HepG2 (cell line): Measurements from ENCODE around the gene CATSPERE. TPM values are rescaled to one million over a fixed set of nuclear protein-coding genes. Genes with fewer than 3 reads are reported as not detected.

Experiments
- AKAP8 ChIP-seq: sonication (generic); formaldehyde crosslinking; IDR thresholded peaks from 2 replicates; pipeline ENCODE4 v1.5.1; 2020; ENCODE audit warnings: mild to moderate bottlenecking, missing genetic modification reagents
- BHLHE40 ChIP-seq: IDR thresholded peaks from 2 replicates; pipeline ENCODE4 v1.6.1; 2011; ENCODE audit warnings: low read length, improper control_type of control experiment
- CCDC6 ChIP-seq: sonication (generic); formaldehyde crosslinking; IDR thresholded peaks from 2 replicates; pipeline ENCODE4 v1.8.1; 2022; ENCODE audit warnings: mild to moderate bottlenecking, missing genetic modification reagents, moderate library complexity
- FOXA1 ChIP-seq, 2 experiments: fragments of 450-650 bp in 1 of 2; sonication (generic) in 1 of 2; formaldehyde crosslinking in 1 of 2; IDR thresholded peaks; 2 replicates each; pipeline versions ENCODE4 v1.4.0 to v1.6.1; 2016 to 2020; ENCODE audit warnings: missing genetic modification reagents in 1 of 2
- FOXA3 ChIP-seq: IDR thresholded peaks from 2 replicates; pipeline ENCODE4 v1.6.1; 2016; ENCODE audit warnings: missing genetic modification reagents, missing compliant biosample characterization
- FOXO1 ChIP-seq: sonication (generic); formaldehyde crosslinking; IDR thresholded peaks from 2 replicates; pipeline ENCODE4 v1.4.0; 2020; ENCODE audit warnings: missing genetic modification reagents
- FOXP1 ChIP-seq, 2 experiments: fragments of 450-650 bp in 1 of 2; IDR thresholded peaks; 2 replicates each; pipeline ENCODE4 v1.6.1; 2017 to 2018; ENCODE audit warnings: antibody characterized with exemption in 1 of 2
- HOXA5 ChIP-seq: sonication (generic); formaldehyde crosslinking; IDR thresholded peaks from 2 replicates; pipeline ENCODE4 v1.4.0; 2020; ENCODE audit warnings: missing genetic modification reagents
- IRX3 ChIP-seq: sonication (generic); formaldehyde crosslinking; IDR thresholded peaks from 2 replicates; pipeline ENCODE4 v1.8.1; 2023; ENCODE audit warnings: mild to moderate bottlenecking, low read depth, missing genetic modification reagents, borderline replicate concordance
- SAP130 ChIP-seq: IDR thresholded peaks from 2 replicates; pipeline ENCODE4 v1.6.1; 2016; ENCODE audit warnings: low read depth
- SIN3B ChIP-seq: fragments of 150-350 bp; IDR thresholded peaks from 2 replicates; pipeline ENCODE4 v1.6.1; 2014; ENCODE audit warnings: low read length
- SMC3 ChIP-seq: IDR thresholded peaks from 2 replicates; pipeline ENCODE4 v1.6.1; 2011; ENCODE audit warnings: low read length, improper control_type of control experiment
- SOX5 ChIP-seq: IDR thresholded peaks from 2 replicates; pipeline ENCODE4 v1.6.1; 2016; ENCODE audit warnings: borderline replicate concordance
- ZNF263 ChIP-seq: sonication (generic); formaldehyde crosslinking; IDR thresholded peaks from 2 replicates; pipeline ENCODE4 v1.4.0; 2020; ENCODE audit warnings: missing genetic modification reagents
- ZNF383 ChIP-seq: sonication (generic); formaldehyde crosslinking; IDR thresholded peaks from 2 replicates; pipeline ENCODE4 v1.4.0; 2020; ENCODE audit warnings: missing genetic modification reagents, mild to moderate bottlenecking, borderline replicate concordance
- ZNF543 ChIP-seq: sonication (generic); formaldehyde crosslinking; IDR thresholded peaks from 2 replicates; pipeline ENCODE4 v1.4.0; 2020; ENCODE audit warnings: mild to moderate bottlenecking, missing genetic modification reagents
- ZNF879 ChIP-seq: sonication (generic); formaldehyde crosslinking; IDR thresholded peaks from 2 replicates; pipeline ENCODE4 v1.8.1; 2023; ENCODE audit warnings: missing genetic modification reagents
- polyA plus RNA-seq, 8 experiments: library from polyadenylated mRNA; depleted of rRNA in 3 of 8; stranded (reverse) in 7 of 8; unstranded in 1 of 8; fragments of >200 nt; fragmentation: Illumina TruSeq in 4 of 8; extraction: Trizol in 4 of 8; gene quantifications; 2 replicates each; pipeline versions ENCODE4 v1.2.1 to v1.2.3, GENCODE V29; 2011 to 2016; ENCODE audit warnings: low read depth in 4 of 8, missing spikeins in 1 of 8, mixed read lengths in 1 of 8; ENCODE audit not compliant: insufficient read depth in 1 of 8
- total RNA-seq, 5 experiments: library from RNA; depleted of rRNA; stranded (reverse); fragments of >200 nt; fragmentation: Illumina TruSeq; extraction: Trizol; gene quantifications; 2 replicates each; pipeline ENCODE4 v1.2.3, GENCODE V29; 2016; ENCODE audit warnings: low read depth in 1 of 5
- TF ChIP-seq, protein P1 (sequence below): sonication (generic); formaldehyde crosslinking; conservative IDR thresholded peaks from 2 replicates; pipeline ENCODE4 v1.4.0; 2020; ENCODE audit warnings: missing genetic modification reagents
- TF ChIP-seq, protein P2 (sequence below): sonication (generic); formaldehyde crosslinking; IDR thresholded peaks from 2 replicates; pipeline ENCODE4 v1.8.1; 2023; ENCODE audit warnings: mild to moderate bottlenecking, missing genetic modification reagents, borderline replicate concordance
- TF ChIP-seq, protein P3 (sequence below): sonication (generic); formaldehyde crosslinking; IDR thresholded peaks from 2 replicates; pipeline ENCODE4 v1.4.0; 2020; ENCODE audit warnings: missing genetic modification reagents

The CATSPERE gene
- total and polyA plus RNA-seq, 2 of the 13 experiments (the other 11 are each of a cell fraction or from before 2014, with no cell fraction given), result 0.34 to 0.51 TPM

DNA sequence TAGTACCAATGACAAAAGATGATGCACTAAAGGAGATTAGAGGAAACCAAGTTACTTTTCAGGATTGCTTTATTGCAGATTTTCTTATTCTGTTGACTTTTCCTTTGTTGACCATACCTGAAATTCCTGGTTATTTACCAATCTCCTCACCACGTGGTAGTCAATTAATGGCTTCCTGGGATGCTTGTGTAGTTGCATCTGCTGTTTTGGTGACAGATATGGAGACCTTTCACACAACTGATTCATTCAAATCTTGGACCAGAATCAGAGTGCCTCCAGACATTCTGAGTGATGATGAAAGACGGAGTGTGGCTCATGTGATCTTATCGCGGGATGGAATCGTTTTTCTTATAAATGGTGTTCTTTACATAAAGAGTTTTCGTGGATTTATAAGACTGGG is 91.3 kb downstream of the CATSPERE start (continued):
- TF ChIP-seq, protein P1, sequence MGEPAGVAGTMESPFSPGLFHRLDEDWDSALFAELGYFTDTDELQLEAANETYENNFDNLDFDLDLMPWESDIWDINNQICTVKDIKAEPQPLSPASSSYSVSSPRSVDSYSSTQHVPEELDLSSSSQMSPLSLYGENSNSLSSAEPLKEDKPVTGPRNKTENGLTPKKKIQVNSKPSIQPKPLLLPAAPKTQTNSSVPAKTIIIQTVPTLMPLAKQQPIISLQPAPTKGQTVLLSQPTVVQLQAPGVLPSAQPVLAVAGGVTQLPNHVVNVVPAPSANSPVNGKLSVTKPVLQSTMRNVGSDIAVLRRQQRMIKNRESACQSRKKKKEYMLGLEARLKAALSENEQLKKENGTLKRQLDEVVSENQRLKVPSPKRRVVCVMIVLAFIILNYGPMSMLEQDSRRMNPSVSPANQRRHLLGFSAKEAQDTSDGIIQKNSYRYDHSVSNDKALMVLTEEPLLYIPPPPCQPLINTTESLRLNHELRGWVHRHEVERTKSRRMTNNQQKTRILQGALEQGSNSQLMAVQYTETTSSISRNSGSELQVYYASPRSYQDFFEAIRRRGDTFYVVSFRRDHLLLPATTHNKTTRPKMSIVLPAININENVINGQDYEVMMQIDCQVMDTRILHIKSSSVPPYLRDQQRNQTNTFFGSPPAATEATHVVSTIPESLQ (CRISPR knock-in tag), result no peak
- TF ChIP-seq, protein P2, sequence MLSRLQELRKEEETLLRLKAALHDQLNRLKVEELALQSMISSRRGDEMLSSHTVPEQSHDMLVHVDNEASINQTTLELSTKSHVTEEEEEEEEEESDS (CRISPR knock-in tag), result no peak
- TF ChIP-seq HOXA5 (CRISPR knock-in tag), result no peak
- TF ChIP-seq ZNF383 (CRISPR knock-in tag), result no peak
- TF ChIP-seq SAP130 (CRISPR knock-in tag), result 0 out of 2 replicates have a peak, but pooled peaks have one; percentile 30
- TF ChIP-seq AKAP8 (CRISPR knock-in tag), result no peak
- no peak for TF ChIP-seq ZNF263
- no peak for TF ChIP-seq SMC3
- TF ChIP-seq ZNF879 (CRISPR knock-in tag), result no peak
- TF ChIP-seq FOXA1 (IDR thresholded peaks at IDR 0.05), result 0 out of 2 replicates have a peak, but pooled peaks have one; percentile 41
- no peak for TF ChIP-seq FOXA1 (CRISPR knock-in tag; IDR thresholded peaks at IDR 0.05)
- TF ChIP-seq, protein P3, sequence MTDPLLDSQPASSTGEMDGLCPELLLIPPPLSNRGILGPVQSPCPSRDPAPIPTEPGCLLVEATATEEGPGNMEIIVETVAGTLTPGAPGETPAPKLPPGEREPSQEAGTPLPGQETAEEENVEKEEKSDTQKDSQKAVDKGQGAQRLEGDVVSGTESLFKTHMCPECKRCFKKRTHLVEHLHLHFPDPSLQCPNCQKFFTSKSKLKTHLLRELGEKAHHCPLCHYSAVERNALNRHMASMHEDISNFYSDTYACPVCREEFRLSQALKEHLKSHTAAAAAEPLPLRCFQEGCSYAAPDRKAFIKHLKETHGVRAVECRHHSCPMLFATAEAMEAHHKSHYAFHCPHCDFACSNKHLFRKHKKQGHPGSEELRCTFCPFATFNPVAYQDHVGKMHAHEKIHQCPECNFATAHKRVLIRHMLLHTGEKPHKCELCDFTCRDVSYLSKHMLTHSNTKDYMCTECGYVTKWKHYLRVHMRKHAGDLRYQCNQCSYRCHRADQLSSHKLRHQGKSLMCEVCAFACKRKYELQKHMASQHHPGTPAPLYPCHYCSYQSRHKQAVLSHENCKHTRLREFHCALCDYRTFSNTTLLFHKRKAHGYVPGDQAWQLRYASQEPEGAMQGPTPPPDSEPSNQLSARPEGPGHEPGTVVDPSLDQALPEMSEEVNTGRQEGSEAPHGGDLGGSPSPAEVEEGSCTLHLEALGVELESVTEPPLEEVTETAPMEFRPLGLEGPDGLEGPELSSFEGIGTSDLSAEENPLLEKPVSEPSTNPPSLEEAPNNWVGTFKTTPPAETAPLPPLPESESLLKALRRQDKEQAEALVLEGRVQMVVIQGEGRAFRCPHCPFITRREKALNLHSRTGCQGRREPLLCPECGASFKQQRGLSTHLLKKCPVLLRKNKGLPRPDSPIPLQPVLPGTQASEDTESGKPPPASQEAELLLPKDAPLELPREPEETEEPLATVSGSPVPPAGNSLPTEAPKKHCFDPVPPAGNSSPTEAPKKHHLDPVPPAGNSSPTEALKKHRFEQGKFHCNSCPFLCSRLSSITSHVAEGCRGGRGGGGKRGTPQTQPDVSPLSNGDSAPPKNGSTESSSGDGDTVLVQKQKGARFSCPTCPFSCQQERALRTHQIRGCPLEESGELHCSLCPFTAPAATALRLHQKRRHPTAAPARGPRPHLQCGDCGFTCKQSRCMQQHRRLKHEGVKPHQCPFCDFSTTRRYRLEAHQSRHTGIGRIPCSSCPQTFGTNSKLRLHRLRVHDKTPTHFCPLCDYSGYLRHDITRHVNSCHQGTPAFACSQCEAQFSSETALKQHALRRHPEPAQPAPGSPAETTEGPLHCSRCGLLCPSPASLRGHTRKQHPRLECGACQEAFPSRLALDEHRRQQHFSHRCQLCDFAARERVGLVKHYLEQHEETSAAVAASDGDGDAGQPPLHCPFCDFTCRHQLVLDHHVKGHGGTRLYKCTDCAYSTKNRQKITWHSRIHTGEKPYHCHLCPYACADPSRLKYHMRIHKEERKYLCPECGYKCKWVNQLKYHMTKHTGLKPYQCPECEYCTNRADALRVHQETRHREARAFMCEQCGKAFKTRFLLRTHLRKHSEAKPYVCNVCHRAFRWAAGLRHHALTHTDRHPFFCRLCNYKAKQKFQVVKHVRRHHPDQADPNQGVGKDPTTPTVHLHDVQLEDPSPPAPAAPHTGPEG (CRISPR knock-in tag), result no peak
- TF ChIP-seq FOXO1 (CRISPR knock-in tag), result no peak
- no peak for TF ChIP-seq FOXP1 (IDR thresholded peaks at IDR 0.05)
- TF ChIP-seq FOXP1 (CRISPR knock-in tag; IDR thresholded peaks at IDR 0.05), result 0 out of 2 replicates have a peak, but pooled peaks have one; percentile 7
- no peak for TF ChIP-seq ZNF543 (CRISPR knock-in tag)
- TF ChIP-seq BHLHE40, result no peak
- TF ChIP-seq CCDC6 (CRISPR knock-in tag), result no peak
- TF ChIP-seq SOX5 (CRISPR knock-in tag), result 0 out of 2 replicates have a peak, but pooled peaks have one; percentile 12
- peak; percentile 62 for TF ChIP-seq FOXA3 (CRISPR knock-in tag)
- TF ChIP-seq IRX3 (CRISPR knock-in tag), result no peak
- no peak for TF ChIP-seq SIN3B
- TF ChIP-seq, all 625 proteins: peak for 10
